Posterior cingulate gyrus (tissue), 11 donors: ENCODE measurements around the gene ULK3.
A peak's percentile ranks its signal among the peaks of the same experiment; 100 is the strongest.

Experiments
- DNase-seq, 10 donors: peaks; one replicate each; pipeline versions ENCODE4 v3.0.0 to v3.0.0-alpha.2; 2020 to 2021; ENCODE audit warnings: mixed read lengths in 3 of 10
- intact Hi-C: fragments of 100-400 bp; cut with DNase I; formaldehyde crosslinking; loops from one replicate; pipeline ENCODE4 v1.15.1; 2023

The ULK3 gene

DNA sequence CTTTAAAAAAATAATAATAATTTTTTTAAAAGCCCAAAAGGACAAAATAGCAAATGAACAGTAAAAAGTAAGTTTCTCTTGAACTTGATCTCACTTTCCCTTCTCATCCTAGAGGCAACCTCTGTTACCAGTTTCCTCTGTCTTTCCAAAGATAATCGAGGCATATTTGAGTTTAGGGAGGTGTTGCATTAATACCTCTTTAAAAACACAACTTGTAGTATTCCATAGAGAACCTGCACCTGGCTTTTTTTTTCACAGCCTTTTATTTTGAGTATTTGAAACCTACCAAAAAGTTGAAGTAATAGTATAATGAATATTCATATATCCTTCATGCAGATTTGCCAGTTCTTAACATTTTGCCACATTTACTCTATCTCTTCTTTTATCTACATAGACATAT is 51.9 kb downstream of the ULK3 start:
- DNase-seq = no peak
- intact Hi-C loops = no loop called here

DNA sequence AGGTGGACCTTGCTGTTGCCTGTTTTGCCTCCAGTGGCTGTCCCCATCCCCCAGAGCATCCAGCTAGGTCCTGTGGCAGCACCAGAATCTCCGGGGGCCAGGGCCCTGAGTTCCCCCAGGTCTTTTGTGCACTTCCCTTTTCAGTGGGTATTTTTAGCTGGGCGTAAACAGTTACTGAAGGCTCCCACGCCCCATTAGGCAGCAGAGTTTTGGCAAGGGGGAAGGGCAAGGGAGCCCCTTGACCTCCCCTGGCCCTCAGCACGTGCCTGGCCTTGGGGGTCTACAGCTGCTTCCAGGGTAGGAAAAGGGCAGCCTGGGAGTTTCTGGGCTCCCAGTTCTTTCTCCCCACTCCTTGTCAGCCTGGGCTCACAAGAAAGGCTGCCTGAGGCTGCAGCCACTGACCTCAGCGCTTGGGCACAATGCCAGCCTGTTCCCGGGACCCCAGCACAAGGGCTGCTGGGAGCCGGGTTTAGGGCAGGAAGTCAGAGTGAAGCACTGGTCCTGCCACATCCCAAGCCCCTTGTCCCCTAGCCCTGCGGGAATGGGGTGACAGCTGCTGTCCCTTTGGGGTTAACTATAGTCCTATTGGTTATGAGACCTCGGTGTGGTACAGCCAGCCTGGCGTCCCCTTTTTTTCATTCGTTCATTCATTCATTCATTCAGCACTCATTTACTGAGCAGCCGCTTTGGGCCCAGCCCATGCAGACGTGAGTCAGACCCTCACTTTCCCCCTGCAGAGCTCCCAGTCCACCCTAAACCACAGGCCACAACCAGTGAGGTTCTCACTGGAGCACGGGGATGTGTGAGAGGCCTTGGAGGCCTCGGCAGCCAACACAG is 52.7 kb downstream of the ULK3 start:
- intact Hi-C loops = no loop called here
- peak in 9 of 10 donors; percentile 55 to 96 (median 79) for DNase-seq

DNA sequence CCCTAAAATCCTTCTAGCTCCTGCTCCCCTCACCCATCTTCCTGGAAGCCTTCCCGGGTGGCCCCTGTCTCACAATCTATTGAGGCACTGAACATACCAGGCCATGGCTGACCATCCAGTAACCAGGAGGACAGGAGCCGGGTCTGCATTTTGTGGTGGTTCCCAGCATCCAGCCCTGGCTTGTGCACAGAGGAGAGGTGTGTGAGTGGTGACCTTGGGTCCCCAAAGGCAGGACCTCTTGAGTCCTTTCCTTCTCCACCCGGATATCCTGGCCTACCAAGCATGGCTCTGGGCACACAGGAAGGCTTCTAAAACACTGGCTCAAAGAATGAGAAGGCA is 53.2 kb downstream of the ULK3 start:
- intact Hi-C loops = no loop called here
- DNase-seq = no peak

DNA sequence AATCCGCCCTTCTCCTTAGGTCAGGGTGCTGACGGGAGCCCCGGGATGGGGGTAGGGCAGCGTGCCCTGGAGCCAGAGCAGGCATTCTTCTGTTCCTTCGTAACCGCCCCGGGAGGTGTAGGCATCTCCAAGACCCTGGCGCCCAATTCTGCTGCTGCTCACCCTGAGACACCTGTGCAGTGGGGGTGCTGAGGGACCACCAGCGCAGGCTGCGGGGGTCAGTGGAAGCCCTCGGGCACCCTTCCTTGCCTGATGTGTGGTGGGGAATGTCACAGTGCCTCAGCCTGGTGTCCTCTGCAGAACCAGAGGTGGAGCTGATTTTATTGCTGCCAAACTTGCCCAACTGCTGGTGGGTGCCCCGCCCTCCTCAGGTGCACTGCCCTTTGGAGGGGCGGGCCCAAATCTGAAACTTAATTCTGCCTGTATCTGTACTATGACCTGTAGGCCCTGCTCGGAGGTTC is 53.8 kb downstream of the ULK3 start:
- no peak for DNase-seq
- intact Hi-C loops = no loop called here

DNA sequence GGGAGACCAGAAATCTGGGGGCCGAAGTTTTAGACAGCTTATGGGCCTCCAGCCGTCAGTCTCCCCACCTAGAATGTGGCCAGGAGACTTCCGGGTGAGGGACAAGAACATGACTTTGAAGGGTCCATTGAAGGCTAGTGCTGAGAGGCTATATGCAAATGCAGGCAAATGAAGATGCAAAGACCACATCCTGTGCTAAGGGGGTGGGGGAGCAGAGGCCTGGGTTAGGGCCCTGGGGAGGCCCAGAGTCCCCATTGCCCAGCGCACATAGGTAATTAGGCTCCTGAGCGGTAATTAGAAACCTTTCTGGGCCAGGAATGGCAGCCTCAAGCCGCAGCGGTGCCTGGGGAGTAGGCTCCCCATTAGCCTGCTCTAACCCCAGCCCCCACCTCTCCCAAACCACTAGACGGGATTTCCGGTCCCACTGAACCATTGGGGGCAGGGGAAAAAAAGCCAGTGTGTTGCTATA is 54.2 kb downstream of the ULK3 start:
- intact Hi-C loops = no loop called here

DNA sequence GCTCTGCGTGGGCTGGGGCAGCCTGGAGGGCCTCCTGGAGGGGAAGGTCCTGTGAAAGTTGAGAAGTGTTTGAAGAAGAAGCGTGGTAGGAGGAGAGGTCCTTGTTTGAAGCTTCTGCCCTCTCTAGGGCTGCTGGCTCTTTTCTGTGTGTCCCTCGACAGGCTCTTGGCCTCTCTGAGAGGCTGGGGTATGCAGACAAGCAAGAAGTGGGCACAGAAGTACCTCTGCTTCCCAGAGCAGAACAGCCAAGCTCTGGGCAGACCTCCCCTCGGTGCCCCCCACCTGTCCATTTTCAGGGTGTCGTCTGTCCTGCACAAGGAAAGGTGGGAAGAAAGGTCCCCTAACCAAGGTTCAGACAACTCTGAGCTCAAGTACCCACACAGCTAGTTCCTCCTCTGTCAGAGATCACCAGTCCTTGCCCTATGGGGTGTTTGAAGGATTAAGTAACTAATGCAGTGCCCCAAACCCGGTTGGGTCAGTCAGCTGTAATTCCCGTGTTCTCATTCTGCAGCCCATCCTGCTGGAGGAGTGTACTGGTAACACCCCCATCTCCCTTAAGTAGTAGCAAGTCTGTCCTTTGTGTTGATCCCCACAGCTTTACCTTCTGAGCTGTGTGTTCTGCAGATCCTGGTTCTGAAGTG is 54.8 kb downstream of the ULK3 start:
- intact Hi-C loops = no loop called here

More for the DNA sequence above, 54.2 kb downstream of the ULK3 start:
- DNase-seq = no peak

DNA sequence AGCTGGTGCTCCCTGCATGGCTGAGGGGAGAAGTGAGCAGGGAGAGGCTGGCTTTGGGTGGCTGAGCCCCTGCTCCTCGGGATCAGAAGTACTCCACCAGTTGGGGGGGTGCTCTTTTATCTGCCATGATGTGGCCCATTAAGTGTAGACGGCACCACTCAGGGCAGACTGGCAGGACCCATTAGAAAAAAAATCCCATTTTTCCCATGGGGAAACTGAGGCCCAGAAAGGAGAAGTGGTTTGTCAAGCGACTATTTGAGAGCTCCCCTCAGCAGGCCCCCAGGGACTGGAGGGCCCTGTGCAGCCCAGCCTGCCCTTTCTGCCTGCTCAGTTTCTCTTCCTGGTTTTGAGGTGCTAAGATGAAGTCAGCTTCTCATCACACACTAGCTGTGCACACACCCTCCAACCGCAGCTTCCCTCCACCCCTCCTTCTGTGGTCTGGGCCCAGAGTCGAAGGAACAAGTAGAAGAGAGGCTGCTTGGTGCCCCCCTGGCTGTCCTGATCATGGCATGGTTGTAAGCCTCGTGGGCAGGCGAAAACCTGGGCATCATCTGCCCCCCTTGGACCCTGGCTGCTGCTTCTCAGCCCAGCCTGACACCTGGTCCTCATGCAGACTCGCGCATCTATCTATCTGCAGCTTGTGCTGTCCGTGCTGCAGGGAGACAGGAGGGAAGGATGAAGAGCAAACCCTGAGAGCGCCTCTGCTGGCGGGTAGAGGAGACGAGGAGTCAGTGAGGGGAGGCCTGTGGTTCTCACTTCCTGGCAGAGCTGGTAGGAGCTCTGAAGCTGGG is 55.5 kb downstream of the ULK3 start:
- intact Hi-C loops = no loop called here
- peak in 7 of 10 donors; percentile 33 to 92 (median 57) for DNase-seq

More for the DNA sequence above, 54.8 kb downstream of the ULK3 start:
- DNase-seq = no peak

DNA sequence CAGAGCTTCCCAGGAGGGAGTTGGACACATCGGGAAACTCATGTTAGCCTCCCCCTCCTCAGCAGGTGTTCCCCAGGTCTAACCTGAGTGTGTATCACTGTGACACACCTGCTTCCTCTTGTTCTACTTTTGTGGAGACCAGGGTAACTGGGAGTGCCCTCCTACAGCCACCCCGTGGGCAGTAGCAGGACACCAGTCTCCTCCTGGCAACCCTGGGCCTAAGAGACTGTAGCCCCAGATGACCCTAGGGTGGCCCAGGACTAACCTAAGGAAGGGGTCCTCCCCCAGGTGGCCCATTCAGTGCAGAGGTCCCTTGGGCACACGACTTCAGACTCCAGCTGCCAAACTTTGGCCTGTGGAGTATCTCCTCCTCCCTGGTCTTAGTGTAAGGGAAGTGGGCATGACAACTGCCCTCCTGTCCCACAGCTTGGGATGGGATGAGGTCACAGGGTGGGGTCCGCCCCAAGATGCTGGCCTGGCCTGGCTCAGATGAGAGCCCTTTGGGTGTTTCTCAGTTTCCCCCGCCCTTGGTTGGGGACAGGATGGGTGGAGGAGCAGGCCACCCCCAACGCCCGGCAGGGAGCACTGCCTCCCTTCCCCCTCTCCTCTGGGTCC is 56.3 kb downstream of the ULK3 start:
- no peak for DNase-seq
- intact Hi-C loops = no loop called here
